ENCODE data around the gene PPP4R2.

GRCh38 chr3:72964633-72965032 is 32.0 kb upstream of the PPP4R2 start:
- TF ChIP-seq CTCF (IDR thresholded peaks at IDR 0.05), result no peak
- TF ChIP-seq POLR2A (IDR thresholded peaks at IDR 0.05), result no peak
- TF ChIP-seq POLR2AphosphoS5 (IDR thresholded peaks at IDR 0.05), result no peak
- no peak for TF ChIP-seq EP300 (IDR thresholded peaks at IDR 0.05)

Measured in upper lobe of left lung (tissue), 4 donors.